HG02623 (cell line): ENCODE data around the gene MT1X.
A peak's percentile ranks its signal among the peaks of the same experiment; 100 is the strongest.

Experiments
- ATAC-seq: cut with Tn5 transposase; IDR thresholded peaks from one replicate; pipeline ENCODE4 v1.9.1; 2021; ENCODE audit warnings: moderate library complexity; ENCODE audit not compliant: unreplicated experiment

Gene MT1X

DNA sequence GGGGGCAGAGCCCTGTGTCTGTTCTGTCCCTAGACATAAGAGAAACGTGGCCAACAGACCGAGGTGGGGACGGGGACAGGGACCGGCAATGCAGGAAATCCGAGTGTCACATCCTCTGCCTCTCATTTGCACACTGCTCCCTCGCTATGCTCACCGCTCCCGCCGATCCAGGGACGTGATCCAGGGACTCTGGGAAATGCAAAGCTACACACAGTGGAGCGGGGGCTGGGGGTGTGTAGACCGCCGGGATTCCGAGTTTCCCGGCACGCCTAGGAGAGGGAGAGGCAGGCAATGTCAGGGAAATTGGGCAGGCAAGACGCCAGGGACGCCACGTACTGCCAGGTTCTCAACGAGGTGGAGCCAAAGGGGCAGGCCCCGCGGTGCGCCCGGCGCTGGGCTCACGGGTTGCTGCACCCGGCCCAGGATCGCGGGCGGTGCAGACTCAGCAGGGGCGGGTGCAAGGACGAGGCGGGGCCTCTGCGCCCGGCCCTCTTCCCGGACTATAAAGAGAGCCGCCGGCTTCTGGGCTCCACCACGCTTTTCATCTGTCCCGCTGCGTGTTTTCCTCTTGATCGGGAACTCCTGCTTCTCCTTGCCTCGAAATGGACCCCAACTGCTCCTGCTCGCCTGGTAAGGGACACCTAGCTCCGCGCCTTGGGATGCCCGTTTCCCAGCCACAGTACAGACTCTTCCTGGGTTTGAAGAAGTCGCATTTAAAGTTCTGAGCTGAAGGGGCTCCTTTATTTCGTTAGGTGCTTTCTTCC is at the start of gene MT1X:
Gene MT1X, plus strand, starts transcription at position 532 of the 764 bp plus-strand sequence. Its CDS starts 71 bp downstream, at position 603.
- peak; percentile 96 for ATAC-seq

DNA sequence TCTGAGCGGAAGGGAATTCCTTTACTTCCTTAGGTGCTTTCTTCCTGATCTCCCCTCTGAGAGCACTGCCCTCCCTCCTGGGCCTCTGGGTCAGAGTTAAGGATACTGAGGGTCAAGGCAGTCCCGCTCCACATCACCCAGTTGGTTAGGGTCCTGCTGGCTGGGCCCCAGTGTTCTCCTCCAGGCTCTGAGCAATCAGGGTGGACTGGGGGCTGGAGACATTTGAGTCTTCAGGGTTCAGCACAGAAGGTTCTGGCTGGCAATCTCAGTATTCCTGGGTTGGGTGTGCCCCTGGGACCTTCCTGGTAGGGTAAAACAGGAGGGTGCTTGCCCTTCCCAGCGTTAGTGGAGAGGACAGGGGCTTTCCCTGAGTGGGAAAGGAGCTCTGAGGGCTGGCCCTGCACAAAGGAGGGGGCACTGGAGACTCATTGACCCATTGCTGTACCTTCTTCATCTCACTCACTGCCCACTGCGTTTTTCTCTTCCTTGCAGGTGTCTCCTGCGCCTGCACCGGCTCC is 49.4 kb upstream of the MT1X start:
- ATAC-seq, result no peak

DNA sequence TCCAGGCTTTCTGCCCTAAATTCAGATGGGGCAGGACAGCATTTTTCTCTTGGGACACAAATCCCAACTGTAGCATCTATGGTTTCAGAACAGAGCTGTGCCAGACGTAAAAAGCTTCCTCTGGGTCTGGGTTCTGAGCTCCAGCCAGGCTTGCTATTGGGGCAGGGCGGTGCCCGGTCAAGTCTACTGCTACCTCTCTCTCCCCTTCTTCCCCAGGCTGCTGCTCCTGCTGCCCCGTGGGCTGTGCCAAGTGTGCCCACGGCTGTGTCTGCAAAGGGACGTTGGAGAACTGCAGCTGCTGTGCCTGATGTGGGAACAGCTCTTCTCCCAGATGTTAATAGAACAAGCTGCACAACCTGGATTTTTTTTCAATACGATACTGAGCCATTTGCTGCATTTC is 48.7 kb upstream of the MT1X start:
- ATAC-seq, result no peak

DNA sequence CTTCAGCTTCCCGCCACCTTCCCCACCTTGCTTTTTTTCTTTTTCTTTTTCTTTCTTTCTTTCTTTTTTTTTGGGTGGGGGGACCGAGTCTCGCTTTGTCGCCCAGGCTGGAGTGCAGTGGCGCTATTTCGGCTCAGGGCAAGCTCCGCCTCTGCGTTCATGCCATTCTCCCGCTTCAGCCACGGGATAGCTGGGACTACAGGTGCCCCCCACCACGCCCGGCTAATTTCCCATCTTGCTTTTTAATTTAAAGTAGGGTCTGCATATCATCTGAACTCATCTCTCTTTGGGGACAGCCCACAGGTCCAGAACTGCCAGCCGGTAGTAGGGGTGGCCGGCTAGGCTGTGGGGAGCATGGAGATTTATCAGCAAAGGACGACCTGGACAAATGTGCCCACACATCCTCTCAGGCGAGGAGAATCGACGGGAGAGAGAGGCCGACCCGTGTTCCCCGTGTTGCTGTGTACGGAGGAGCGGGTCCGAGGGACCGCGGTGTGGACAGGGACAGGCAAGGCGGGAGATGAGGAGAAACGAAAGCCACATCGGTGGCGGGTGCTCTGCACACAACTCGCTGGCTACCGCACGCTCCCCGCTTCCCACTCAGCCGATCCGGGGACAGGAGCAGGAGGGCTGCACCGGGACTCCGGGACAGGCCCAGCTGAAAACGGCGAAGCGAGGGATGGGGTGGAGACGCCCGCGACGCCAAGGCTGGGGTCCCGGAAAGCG is 47.4 kb upstream of the MT1X start:
- no peak for ATAC-seq

DNA sequence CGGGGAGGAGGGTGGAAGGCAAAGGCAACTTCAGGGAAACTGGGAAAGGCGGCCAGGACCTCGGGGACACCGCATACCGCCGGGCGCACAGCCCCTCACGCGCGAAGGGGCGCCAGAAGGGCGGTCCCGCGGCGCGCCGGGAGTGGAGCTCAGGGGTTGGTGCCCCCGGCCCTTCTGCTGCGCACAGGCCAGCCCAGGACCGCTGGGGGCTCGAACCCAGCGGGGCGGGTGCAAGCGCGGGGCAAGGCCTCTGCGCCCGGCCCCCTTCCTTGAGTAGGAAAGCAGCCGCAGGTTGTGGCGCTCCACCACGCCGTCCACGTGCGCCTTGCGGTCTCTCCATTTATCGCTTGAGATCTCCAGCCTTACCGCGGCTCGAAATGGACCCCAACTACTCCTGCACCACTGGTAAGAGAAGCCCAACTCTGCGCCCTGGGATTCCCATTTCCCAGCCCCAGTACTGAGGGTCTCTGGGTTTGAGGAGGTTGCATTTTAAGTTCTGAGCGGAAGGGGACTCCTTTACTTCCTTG is 46.8 kb upstream of the MT1X start:
- ATAC-seq, result no peak

DNA sequence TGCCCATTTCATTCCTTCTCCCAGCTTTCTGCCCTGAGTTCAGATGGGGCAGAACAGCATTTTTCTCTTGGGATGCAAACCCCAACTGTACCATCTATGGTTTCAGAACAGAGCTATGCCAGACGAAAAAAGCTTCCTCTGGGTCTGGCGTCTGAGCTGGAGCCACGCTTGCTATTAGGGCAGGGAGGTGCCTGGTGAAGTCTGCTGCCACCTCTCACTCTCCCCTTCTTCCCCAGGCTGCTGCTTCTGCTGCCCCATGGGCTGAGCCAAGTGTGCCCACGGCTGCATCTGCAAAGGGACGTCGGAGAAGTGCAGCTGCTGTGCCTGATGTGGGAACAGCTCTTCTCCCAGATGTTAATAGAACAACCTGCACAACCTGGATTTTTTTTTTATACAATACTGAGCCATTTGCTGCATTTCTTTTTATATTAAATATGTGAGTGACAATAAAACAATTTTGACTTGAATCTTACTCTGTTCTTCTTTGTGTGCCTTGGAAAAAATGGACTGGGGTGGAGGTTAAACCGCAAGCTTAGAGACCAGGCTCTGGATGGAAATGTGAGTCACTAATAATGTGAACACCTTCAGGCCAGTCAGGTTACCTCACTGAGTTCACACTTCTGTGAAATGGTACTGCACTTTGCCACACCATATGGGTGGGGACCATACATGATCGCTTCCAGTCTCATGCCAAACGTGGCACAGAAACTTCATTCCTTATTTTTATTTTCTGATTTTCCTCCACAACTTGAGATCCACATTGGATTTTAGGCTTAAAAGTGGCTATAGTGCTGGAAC is 45.5 kb upstream of the MT1X start:
- no peak for ATAC-seq

DNA sequence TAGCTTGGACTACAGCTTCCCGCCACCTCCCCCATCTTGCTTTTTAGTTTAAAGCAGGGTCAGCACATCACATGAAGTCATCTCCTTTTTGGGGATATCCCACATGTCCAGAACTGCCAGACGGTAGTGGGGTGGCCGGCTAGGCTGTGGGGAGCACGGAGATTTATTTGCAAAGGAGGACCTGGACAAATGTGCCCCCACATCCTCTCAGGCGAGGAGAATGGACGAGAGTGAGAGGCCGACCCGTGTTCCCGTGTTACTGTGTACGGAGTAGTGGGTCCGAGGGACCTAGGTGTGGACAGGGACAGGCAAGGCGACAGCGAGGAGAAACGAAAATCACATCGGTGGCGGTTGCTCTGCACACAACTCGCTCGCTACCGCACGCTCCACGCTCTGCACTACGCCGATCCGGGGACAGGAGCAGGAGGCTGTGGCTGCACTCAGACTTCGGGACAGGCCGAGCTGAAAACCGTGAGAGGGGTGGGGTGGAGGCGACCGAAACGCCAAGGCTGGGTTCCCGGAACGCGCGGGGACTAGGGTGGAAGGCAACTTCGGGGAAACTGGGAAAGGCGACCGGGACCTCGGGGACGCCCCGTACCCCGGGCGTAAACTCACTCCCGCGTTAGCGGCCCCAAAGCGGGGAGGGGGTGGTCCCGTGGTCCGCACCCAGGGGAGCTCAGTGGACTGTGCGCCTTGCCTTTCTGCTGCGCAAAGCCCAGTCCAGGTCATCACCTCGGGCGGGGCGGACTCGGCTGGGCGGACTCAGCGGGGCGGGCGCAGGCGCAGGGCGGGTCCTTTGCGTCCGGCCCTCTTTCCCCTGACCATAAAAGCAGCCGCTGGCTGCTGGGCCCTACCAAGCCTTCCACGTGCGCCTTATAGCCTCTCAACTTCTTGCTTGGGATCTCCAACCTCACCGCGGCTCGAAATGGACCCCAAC is 44.2 kb upstream of the MT1X start, which contains the start of gene MT1A:
Gene MT1A, plus strand, starts transcription at position 853 of the 937 bp plus-strand sequence. Its CDS starts 73 bp downstream, at position 926.
- no peak for ATAC-seq

DNA sequence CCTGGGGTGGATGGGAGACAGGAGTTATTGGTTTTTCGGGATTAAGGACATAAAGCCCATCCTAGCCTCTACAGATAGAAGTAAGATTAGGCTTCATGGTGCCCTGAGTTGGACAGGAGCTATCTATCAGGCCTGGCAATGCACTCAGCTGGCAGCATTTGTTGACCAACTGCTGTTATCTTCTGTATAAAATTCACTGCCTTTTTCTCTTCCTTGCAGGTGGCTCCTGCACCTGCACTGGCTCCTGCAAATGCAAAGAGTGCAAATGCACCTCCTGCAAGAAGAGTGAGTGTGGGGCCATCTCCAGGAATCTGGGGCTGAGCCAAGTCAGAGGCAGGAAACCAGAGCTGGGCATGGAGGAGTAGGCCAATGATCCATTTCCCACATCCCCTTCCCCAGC is 43.2 kb upstream of the MT1X start:
- ATAC-seq, result no peak

DNA sequence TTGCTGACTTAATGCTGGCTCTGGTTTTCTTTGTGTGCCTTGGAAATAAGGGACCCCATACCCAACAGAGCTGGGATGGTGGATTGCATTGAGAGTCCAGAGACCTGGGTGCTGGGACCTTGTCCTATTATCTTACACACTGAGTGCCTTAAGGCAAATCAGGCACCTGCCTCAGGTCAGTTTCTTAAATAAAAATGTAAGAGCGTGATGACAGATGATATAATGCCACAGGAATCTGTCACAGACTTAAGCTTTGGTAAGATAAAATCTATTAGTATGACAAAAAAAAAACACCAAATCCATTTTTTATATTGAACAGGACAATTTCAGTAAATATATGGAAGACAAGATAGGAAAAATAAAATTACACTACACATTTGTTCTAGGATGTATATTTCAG is 42.2 kb upstream of the MT1X start:
- no peak for ATAC-seq

DNA sequence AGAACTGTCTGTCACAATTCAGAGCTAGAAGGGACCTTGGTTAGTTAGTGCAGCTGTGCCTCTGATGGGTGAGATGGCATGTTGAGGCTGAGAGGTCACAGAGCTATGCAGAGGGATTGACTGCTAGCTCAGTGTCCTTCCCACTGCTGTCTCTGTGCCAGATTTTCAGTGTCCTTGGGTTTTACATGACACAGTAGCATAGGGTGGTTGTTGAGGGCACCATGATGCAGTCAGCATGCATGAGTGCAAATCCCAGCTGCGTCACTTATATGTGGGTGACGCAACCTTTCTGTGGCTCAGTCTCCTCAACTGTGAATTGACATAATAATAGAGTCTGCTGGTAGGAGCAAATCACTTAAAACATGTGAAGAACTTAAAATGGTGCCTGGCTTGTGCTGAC is 41.1 kb upstream of the MT1X start:
- ATAC-seq, result no peak

DNA sequence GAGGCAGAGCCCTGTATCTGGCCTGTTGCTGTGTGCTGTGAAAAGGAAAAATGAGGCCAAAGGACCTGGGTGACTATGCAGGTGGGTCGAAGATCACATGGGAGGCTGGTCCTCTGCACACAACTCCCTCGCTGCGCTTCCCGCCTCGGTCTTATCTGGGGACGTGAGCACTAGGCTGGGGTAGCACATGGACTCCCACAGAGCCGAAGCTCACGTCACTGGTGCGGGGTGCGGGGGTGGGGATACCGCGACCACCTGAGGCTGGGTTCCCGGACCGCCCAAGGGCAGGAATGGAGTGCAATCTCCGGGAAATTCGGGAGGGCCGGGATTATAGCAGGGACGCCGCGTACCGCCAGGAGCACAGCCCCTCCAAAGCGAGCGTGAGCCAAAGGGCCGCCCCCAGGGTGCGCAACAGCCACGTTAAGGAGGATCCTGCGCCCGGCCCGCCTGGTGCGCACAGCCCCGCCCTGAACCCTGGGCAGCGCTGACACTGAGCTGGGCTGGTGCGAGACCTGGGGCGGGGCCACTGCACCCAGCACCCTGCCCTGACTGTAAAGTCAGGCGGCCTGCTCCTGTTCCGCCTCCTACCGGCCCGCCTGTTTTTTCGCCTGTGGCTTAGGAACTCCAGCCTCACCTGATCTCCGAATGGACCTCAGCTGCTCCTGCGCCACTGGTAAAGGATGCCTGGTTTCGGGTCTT is 39.0 kb upstream of the MT1X start:
- ATAC-seq, result peak; percentile 47

DNA sequence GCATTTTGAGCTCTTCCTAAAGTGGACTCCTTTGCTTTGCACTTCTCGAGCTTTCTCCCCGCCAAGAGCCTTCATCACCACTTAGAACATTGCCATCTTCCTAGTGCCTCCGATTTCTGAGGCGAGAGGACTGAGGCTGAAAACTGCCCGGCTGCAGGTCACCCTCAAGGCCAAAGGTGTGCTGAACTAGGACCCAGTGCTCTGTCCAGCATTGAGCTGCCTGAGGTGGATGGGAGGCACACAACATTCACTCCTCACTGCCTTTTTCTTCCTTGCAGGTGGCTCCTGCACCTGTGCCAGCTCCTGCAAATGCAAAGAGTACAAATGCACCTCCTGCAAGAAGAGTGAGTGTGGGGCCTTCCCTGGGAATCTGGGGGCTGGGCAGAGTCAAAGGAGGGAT is 38.4 kb upstream of the MT1X start:
- no peak for ATAC-seq

DNA sequence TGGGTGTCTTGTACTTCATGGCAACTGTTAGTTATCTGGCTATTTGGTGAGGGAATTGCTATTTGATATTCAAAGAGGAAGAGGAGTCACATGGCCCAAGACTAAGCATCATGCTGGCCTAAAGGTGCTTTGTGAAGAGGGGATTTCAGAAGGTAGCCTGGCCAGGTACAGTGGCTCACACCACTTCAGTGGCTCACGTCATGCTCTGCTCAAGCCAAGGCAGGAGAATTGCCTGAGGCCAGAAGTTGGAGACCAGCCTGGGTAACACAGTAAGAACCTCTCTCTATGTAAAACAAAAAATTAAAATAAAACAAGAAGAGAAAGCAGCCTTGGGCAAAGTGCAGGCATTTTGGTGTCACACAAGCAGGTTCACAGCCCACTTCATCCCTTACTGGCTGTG is 37.0 kb upstream of the MT1X start:
- ATAC-seq, result no peak

DNA sequence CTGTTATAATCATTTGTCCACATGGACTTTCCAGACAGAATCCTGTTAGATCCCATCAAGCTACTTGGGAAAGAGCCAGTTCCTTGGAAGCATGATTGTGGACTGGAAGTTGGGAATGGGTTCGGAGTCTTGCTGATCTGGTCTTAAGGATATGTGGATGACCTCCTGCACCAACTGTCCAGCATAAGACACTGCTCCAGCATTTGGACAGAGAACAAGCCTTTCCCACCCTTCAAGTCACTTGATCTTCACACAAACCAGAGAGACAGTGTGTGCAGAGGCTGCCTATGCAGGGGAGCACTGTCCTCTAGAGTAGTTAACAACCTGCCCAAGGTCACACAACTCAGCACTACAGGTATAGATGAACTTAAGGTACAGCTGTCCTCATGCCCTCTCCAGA is 36.4 kb upstream of the MT1X start:
- no peak for ATAC-seq

DNA sequence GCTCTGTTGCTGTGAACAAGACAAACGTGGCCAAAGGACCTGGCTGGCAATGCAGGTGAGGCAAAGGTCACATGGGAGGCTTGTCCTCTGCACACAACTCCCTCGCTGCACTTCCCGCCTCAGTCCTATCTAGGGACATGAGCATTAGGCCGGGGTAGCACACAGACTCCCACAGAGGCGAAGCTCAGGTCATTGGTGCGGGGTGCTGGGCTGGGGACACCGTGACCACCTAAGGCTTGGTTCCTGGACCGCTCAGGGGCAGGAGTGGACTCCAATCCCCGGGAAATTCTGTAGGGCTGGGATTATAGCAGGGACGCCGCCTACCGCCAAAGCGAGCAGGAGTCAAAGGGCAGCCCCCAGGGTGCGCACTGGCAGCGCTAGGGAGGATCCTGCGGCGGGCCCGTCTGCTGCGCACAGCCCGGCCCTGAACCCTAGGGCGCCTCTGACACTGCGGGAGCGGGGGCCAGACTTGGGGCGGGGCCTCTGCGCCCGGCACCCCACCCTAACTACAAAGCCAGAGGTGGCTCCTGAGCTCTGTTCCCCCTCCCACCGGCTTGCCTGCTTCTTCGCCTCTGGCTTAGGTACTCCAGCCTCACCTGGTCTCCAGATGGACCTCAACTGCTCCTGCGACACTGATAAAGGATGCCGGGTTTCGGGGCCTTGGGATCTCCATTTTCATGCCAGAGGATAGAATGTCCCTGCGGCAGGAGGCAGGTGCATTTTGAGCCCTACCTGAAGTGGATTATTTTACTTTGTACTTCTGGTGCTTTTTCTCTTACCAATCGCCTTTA is 34.4 kb upstream of the MT1X start:
- no peak for ATAC-seq

DNA sequence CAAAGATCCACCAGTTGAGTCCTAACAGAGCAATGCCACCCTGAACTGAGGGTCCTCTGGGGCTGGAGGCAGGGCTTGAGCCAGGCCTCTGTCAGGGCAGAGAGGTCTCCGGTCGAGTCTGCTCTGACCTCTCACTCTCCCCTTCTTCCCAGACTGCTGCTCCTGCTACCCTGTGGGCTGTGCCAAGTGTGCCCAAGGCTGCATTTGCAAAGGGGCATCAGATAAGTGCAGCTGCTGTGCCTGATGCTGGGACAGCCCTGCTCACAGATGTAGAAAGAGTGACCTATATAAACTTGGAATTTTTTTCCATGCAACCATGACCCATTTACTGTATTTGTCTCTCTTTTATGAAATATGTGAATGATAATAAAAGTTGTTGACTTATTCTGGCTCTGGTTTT is 33.0 kb upstream of the MT1X start:
- ATAC-seq, result no peak

DNA sequence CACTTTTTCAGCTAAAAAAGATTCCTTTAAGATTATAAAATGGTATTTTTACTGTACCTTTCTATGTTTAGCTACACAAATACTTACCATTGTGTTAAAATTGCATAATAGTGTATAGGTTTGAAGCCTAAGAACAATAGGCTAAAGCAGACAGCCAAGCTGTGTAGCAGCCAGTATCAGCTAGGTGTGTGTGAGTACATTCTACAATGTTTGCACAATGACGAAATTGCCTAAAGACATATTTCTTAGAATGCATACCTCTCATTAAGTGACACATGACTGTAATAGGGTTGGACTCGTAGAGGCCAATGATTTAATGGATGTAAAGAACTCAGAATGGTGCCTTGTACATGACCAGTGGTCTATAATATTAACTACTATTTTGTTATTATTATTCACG is 32.5 kb upstream of the MT1X start:
- no peak for ATAC-seq

DNA sequence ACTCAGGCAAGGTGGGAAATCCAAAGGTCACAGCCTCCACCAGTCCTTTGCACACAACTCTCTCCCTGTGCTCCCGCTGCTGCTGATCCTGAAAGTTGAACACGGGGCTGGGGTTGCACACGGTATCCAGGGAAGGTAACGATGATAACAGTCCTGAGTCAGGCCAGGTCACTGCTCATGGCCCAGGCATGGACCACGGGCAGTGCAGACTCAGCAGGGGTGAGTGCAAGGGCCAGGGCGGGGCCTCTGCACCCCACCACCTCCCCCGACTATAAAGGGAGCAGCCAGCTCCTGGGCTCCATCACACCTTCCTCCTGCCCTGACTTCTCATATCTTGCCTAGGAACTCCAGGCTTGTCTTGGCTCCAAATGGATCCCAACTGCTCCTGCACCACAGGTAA is 30.7 kb upstream of the MT1X start, which contains the start of gene MT1B:
Gene MT1B, plus strand, starts transcription at position 301 of the 400 bp plus-strand sequence. Its CDS starts 68 bp downstream, at position 369.
- no peak for ATAC-seq
